Measurements from ENCODE around the gene ANKS1B. TPM values are rescaled to one million over a fixed set of nuclear protein-coding genes. Genes with fewer than 3 reads are reported as not detected.

ANKS1B gene
- total RNA-seq, 1 experiment from 2014 or later = 18.8 TPM

DNA sequence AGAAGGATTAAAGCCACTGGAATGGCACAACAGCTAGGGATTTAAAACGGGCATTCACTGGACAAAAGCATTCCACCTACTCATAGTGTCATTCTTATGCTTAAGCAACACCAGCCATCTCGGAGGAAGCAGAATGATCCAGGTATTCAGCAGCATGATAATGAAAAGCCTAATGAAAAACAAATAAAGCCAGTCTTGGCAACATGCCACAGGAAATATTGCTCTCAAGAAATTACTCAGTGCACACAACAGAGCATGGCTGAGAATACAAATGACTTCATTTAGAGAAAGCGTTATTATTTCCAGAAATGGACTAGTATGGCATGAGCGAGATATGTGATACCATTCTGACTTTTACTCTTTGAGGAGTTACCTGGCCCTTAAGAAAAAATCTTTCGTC lies 897.5 kb downstream of the ANKS1B start:
- Mint-ChIP-seq H3K4me1 (ENCODE audit: insufficient read depth, unreplicated experiment) (peaks cover 8% of the 10 kb centered on the region), H3K27ac (ENCODE audit: low read depth, unreplicated experiment) (no peak overlapping the region), H3K9me3 (ENCODE audit: unreplicated experiment) (peaks cover 8% of the 10 kb centered on the region), H3K36me3 (ENCODE audit: insufficient read depth, unreplicated experiment) (no peaks in the 10 kb centered on the region), H3K4me3 (ENCODE audit: unreplicated experiment) (no peak overlapping the region), H3K27me3 (ENCODE audit: insufficient read depth, unreplicated experiment) (no peaks in the 10 kb centered on the region)
- TF ChIP-seq, protein P1, sequence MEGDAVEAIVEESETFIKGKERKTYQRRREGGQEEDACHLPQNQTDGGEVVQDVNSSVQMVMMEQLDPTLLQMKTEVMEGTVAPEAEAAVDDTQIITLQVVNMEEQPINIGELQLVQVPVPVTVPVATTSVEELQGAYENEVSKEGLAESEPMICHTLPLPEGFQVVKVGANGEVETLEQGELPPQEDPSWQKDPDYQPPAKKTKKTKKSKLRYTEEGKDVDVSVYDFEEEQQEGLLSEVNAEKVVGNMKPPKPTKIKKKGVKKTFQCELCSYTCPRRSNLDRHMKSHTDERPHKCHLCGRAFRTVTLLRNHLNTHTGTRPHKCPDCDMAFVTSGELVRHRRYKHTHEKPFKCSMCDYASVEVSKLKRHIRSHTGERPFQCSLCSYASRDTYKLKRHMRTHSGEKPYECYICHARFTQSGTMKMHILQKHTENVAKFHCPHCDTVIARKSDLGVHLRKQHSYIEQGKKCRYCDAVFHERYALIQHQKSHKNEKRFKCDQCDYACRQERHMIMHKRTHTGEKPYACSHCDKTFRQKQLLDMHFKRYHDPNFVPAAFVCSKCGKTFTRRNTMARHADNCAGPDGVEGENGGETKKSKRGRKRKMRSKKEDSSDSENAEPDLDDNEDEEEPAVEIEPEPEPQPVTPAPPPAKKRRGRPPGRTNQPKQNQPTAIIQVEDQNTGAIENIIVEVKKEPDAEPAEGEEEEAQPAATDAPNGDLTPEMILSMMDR (IDR thresholded peaks at IDR 0.05; ENCODE audit: unreplicated experiment) = no peak
- peak; percentile 75 for DNase-seq (ENCODE audit: unreplicated experiment)
- ChIA-PET POLR2A (no interaction called here), CTCF (no interaction called here)
- BruUV-seq (replicated peaks) = no TSS peak
- intact Hi-C loops (cut with micrococcal nuclease) = no loop called here

GRCh38 chr12:99079811-99080210 lies 904.9 kb downstream of the ANKS1B start:
- BruUV-seq (replicated peaks) = no TSS peak
- ChIA-PET POLR2A (no interaction called here), CTCF (no interaction called here)
- no peak for DNase-seq (ENCODE audit: unreplicated experiment)
- intact Hi-C loops (cut with micrococcal nuclease) = no loop called here
- Mint-ChIP-seq H3K36me3 (ENCODE audit: insufficient read depth, unreplicated experiment) (no peaks in the 10 kb centered on the region), H3K27ac (ENCODE audit: low read depth, unreplicated experiment) (no peak overlapping the region), H3K4me1 (ENCODE audit: insufficient read depth, unreplicated experiment) (no peaks in the 10 kb centered on the region), H3K9me3 (ENCODE audit: unreplicated experiment) (no peaks in the 10 kb centered on the region), H3K4me3 (ENCODE audit: unreplicated experiment) (no peak overlapping the region), H3K27me3 (ENCODE audit: insufficient read depth, unreplicated experiment) (no peaks in the 10 kb centered on the region)
- TF ChIP-seq, protein P1 (IDR thresholded peaks at IDR 0.05; ENCODE audit: unreplicated experiment) = no peak

DNA sequence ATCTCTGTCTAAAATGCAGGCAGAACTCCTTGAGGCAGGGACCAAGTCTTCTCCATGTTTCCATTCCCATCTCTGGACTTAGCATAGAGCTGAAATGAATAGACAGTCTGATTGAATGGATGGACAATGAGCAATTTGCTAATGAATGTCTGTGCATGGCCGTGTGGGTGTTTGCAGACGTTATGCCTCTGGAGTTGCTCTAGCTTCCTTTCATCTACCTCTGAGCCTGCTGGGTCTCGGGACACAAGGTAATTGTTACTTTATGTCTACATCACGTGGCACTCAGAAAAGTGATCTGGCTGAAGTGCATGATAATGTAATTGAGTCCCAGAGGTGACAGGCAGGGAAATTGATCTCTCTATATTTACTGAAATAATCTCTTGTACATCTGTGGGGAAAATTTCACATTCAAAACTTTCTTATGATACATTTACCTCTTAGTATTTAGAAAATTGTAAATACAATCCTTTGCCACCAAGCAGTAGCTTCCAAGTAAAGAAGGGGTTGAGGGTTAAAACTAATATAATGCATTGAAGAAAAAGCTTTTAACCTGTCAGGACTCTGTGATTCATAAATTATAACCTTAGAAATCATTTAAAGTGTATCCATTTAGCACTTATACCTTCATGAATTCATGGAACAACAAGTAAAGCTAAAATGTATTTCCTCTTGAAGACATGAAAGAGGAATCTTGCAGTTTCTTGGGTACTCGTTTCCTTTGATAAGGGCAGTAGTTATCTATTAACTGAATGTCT lies 915.6 kb downstream of the ANKS1B start:
- no TSS peak for BruUV-seq (replicated peaks)
- Mint-ChIP-seq H3K27ac (ENCODE audit: low read depth, unreplicated experiment) (no peak overlapping the region), H3K4me3 (ENCODE audit: unreplicated experiment) (no peak overlapping the region)

GRCh38 chr12:99067171-99067785 lies 917.5 kb downstream of the ANKS1B start:
- no peaks in the 10 kb centered on the region for H3K27me3 Mint-ChIP-seq (ENCODE audit: insufficient read depth, unreplicated experiment)
- no peak for DNase-seq (ENCODE audit: unreplicated experiment)
- BruUV-seq (replicated peaks) = no TSS peak
- no peaks in the 10 kb centered on the region for H3K4me1 Mint-ChIP-seq (ENCODE audit: insufficient read depth, unreplicated experiment)
- no peaks in the 10 kb centered on the region for H3K9me3 Mint-ChIP-seq (ENCODE audit: unreplicated experiment)
- H3K27ac Mint-ChIP-seq (ENCODE audit: low read depth, unreplicated experiment) = no peak overlapping the region
- no peaks in the 10 kb centered on the region for H3K36me3 Mint-ChIP-seq (ENCODE audit: insufficient read depth, unreplicated experiment)
- H3K4me3 Mint-ChIP-seq (ENCODE audit: unreplicated experiment) = no peak overlapping the region
- TF ChIP-seq, protein P1 (IDR thresholded peaks at IDR 0.05; ENCODE audit: unreplicated experiment) = no peak
- intact Hi-C loops (cut with micrococcal nuclease) = no loop called here
- CTCF ChIA-PET = interaction anchor here (1.0 to 1.4 kb wide), 3 partner anchors 23 to 69 kb away, joined by 3 to 7 read pairs (median 3); no protein-coding TSS in a partner anchor
- POLR2A ChIA-PET = interaction anchor here (0.6 to 1.0 kb wide), 2 partner anchors 29 to 601 kb away, joined by 4 to 5 read pairs; no protein-coding TSS in a partner anchor

More for the DNA sequence above, 915.6 kb downstream of the ANKS1B start:
- ChIA-PET POLR2A (interaction anchor here (0.6 kb wide), 1 partner anchor 46 kb away, joined by 3 read pairs; no protein-coding TSS in a partner anchor), CTCF (interaction anchor here (1.0 to 2.3 kb wide), 3 partner anchors 21 to 26 kb away, joined by 3 to 7 read pairs (median 4); no protein-coding TSS in a partner anchor)
- no peak for DNase-seq (ENCODE audit: unreplicated experiment)
- no peaks in the 10 kb centered on the region for H3K9me3 Mint-ChIP-seq (ENCODE audit: unreplicated experiment)
- no peaks in the 10 kb centered on the region for H3K4me1 Mint-ChIP-seq (ENCODE audit: insufficient read depth, unreplicated experiment)
- TF ChIP-seq, protein P1 (IDR thresholded peaks at IDR 0.05; ENCODE audit: unreplicated experiment) = no peak
- intact Hi-C loops (cut with micrococcal nuclease) = no loop called here
- no peaks in the 10 kb centered on the region for H3K27me3 Mint-ChIP-seq (ENCODE audit: insufficient read depth, unreplicated experiment)
- no peaks in the 10 kb centered on the region for H3K36me3 Mint-ChIP-seq (ENCODE audit: insufficient read depth, unreplicated experiment)

All from MCF 10A (cell line).